ENCODE measurements around the gene PGM5.
A peak's percentile ranks its signal among the peaks of the same experiment; 100 is the strongest.

The PGM5 gene

DNA sequence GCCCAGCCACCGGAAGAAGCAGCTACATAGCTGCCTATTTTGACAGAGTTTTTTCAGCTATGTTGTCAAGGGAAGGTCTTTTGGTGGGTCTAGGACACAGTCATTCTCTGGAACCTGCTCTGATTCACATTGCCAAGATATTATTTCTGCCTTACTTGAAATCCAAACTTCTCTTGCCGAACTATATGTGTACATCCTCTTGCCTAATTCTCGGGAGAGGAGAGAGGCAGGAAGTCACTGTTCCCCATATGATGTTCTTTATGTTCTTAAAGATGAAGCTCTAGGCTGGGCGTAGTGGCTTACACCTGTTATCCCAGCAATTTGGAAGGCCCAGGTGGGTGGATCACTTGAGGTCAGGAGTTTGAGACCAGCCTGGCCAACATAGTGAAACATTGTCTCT is 175.7 kb downstream of the PGM5 start:
- no peak for DNase-seq (ENCODE audit: extremely low read depth in 1 of 2, low read depth in 1 of 2)

- no peak for DNase-seq (ENCODE audit: extremely low read depth in 1 of 2, low read depth in 1 of 2)
Measured at GRCh38 chr9:68533678-68534077, 177.3 kb downstream of the PGM5 start.

GRCh38 chr9:68536876-68537615 is 180.6 kb downstream of the PGM5 start:
- DNase-seq (ENCODE audit: extremely low read depth in 1 of 2, low read depth in 1 of 2) = no peak

DNA sequence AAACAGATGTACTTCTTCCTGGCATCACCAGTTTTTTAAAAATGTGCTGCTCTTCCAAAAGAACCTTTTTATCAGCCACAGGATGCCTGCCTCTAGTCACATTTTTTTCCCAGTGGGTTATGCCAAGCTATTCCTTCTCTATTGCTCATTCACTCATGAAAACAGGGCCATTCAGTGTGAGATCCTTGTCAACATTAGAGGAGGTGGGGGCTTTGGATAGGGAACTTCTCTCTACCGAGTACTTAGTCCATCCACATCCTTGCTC is 181.1 kb downstream of the PGM5 start:
- no peak for DNase-seq (ENCODE audit: extremely low read depth in 1 of 2, low read depth in 1 of 2)

DNA sequence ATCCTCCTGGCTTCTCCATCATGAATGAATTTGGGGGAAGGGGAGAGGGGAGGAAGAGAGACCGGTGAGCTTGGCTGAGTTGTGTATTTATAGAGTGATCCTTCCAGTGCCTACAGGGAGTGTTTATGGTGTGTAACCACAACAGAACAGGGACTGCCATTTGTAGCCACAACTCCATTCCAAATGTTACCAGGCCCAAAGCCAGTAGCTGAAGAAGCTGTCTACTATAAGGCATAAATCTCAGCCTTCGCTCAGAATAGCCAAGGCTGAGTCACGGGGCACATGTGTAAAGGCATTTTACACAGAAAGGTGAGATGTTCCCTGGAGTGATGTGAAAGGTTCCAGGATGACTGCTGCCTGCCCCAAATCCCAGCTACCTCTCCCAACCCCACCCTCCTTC is 181.8 kb downstream of the PGM5 start:
- DNase-seq (ENCODE audit: extremely low read depth in 1 of 2, low read depth in 1 of 2) = no peak

DNA sequence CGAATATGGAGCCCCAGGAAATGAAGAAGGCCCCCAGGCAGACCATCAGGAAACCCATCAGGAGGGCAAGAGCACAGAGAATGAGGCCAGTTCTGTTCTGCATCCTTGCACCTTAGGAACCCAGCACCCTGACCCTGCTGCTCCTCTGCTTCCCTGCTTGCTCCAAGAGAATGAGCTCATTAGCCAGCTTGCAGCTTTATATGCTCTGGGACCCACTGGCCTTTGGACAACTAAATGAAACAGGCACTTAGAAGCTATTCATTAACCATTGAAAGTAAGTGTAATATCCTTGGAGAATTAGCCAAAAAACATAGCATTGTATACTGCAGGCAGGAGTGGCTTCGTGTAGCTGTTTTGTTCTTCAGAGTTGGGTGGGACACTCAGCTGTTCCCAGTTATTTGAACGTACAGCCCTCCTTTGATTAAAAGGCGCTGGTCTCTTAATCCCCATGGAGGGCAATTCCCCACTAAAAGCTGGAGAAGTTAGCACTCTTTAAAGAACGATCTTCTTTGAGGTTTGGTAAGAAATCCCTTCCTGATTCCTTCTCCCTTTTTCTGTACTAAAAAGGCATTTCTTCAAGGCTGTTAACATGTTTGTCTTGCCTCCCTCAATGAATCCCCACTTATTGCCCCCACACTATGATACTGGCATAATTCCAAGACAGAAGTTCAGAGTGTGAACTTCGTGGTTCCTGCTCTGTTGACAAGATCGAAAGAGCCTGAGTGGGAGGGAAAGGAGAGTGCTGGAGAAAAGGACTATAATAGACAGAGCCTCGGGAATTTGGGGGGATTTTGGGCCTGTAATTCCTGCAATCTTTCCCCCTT is 184.5 kb downstream of the PGM5 start, which contains the start of gene TMEM252:
TSS of gene TMEM252 (minus strand) at position 172 of the 824 bp plus-strand sequence. CDS start at position 103, 69 bp downstream.
- DNase-seq (ENCODE audit: extremely low read depth in 1 of 2, low read depth in 1 of 2) = no peak

DNA sequence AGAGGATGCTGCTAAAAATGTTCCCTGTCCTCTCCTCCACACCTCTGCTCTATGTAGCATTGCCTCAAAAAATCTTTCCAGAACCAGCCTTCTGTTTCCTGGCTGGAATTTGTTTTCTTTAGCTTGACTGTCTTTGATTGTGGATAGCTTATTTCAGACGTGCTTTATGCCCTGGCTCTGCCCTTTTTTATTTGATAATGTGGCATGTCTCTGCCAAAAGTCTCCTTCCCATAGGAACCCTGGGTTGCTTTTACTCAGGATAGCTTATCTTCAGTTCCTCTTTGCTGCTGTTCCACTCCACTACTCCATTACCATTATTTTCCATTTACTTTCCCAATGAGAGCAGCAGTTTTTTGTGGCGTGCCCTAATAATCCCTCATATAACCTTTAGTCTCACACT is 185.2 kb downstream of the PGM5 start:
- no peak for DNase-seq (ENCODE audit: extremely low read depth in 1 of 2, low read depth in 1 of 2)

DNA sequence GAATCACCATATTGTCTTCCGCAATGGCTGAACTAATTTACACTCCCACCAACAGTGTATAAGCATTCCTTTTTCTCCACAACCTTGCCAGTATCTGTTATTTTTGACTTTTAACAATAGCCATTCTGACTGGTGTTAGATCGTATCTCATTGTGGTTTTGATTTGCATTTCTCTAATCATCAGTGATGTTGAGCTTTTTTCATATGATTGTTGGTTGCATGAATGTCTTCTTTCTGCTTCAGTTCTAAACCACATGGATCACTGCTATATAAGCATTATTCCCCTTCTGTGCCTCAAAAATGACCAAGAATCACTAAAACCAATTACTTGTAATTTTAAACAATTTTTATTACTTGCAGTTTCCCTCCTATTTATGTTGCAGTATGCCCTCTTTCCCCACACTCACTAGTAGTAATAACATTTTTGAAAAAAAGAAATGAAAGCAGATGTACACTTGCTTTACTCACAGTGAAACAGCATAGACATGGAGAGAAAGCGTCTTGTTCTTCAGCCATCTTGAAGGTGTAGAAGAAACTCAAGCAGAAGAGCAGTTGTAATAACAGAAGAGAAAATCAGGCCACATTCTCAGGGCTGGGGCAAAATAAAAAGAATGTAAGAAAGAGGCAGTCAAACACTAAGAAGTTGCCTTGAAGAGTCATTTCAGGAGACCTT is 188.8 kb downstream of the PGM5 start:
- no peak for DNase-seq (ENCODE audit: extremely low read depth in 1 of 2, low read depth in 1 of 2)

- no peak for DNase-seq (ENCODE audit: extremely low read depth in 1 of 2, low read depth in 1 of 2)
Measured at GRCh38 chr9:68546596-68547390, 190.4 kb downstream of the PGM5 start.

DNA sequence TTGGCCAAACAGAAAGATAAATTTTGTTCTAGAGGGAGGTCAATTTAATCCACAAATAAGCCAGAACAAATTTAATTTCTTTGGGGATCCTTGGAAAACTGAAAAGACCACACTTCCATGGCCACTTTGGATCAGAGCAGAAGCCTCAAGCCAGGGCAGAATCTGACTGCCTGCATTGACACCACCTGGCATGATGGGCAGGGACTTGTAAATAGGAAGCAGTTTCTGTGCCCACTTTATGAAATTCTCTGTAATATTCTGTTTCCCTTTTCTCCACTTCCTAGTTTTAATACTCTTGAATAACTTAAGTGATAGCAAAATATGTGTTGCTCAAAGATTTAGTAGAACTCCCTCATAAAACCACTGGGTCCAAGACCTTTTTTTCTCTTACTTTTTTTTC is 191.0 kb downstream of the PGM5 start:
- no peak for DNase-seq (ENCODE audit: extremely low read depth in 1 of 2, low read depth in 1 of 2)

DNA sequence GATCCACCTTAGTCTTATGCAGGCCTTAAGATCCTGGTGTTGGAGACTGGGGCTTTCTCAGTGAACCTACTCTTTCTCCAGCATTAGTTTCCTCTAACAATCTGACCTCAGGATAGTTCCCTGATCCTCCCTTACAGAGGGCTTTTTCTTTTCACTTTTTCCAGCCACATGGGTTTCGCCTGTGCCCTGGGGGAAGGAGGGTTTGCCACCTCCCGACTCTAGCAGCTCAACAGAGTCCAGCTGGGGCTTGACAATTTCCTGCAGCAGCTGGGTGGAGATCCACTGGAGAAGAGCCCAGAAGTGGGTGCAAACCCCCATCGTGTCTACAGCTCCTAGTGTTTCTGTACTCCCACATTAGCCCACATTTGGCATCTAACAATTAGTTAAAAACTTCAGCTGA is 191.8 kb downstream of the PGM5 start:
- DNase-seq (ENCODE audit: extremely low read depth in 1 of 2, low read depth in 1 of 2) = no peak

DNA sequence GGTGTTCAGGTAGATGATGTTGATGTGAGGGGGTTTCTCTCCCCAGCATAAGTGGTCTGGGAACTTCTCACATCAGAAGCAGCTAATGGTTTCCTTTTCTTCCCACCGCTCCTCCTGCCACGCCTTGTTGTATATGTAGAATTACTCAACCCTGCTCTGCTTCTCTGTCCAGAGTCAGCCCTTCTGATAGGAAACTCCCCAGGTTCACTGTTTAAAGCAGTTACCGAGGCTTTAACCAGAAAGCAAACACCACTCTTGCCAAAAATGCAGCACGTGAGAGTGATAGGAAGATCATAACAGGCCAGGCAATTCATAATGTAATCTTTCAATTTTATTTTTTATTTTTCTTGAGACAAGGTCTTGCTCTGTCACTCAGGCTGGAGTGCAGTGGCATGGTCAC is 194.8 kb downstream of the PGM5 start:
- no peak for DNase-seq (ENCODE audit: extremely low read depth in 1 of 2, low read depth in 1 of 2)

DNA sequence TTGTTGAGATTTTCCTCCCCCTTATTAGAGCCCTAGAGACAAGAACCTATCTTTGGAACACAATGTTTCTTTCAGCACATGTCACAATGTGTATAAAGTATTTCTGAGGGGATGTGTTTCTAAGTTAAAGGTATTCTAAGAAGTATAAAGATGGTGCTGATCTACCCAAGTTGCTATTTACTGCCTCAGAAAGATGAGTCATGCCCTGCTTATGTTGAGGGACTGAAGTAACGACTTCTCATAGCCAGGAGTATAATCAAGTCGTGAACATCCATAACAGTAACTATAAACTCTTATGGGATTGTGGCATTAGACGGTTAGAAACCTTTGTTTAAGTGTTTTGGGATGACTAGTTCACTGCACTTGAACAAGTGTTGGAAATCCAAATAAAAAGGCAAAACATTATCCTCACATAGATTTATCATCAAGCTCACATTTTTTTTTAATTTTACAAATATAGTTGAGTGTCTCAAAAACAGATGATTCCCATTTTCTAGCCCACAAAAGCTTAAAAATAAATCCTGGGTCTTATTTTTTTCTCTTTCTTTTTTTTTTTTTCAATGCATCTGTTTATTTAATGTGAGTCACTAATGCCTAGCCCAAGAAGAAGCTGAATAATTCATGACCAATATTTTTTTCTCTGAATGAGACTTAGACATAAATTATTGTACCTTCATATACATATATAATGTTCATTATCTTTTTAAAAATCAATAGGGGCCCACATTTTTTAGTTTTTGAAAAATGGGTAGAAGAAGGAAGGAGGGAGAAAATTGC is 196.5 kb downstream of the PGM5 start:
- no peak for DNase-seq (ENCODE audit: extremely low read depth in 1 of 2, low read depth in 1 of 2)

- no peak for DNase-seq (ENCODE audit: extremely low read depth in 1 of 2, low read depth in 1 of 2)
Measured at GRCh38 chr9:68555437-68556150, 199.2 kb downstream of the PGM5 start.

GRCh38 chr9:68558545-68558944 is 202.1 kb downstream of the PGM5 start:
- DNase-seq (ENCODE audit: extremely low read depth in 1 of 2, low read depth in 1 of 2) = no peak

- peak; percentile 13 to 38 for DNase-seq (ENCODE audit: extremely low read depth in 1 of 2, low read depth in 1 of 2)
Measured at GRCh38 chr9:68560071-68560844, 203.8 kb downstream of the PGM5 start.

DNA sequence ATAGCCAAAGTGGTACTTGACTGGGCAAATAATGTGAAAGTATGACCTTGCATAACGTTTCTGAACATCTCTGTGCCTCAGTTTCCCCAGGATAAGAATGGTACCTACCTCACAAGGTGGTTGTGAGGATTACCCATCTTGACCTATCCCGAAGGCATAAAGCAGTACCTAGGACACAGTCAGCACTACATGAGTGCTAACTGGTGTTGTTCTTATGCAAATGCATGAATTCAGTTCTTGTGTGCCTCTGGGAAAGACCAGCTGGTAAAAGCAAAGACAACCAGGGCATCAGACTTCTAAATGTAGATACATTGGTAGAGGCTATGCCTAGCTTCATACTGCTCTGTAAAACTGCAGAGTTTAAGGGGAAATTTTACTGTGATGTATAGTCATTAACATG is 206.1 kb downstream of the PGM5 start:
- DNase-seq (ENCODE audit: extremely low read depth in 1 of 2, low read depth in 1 of 2) = no peak

DNA sequence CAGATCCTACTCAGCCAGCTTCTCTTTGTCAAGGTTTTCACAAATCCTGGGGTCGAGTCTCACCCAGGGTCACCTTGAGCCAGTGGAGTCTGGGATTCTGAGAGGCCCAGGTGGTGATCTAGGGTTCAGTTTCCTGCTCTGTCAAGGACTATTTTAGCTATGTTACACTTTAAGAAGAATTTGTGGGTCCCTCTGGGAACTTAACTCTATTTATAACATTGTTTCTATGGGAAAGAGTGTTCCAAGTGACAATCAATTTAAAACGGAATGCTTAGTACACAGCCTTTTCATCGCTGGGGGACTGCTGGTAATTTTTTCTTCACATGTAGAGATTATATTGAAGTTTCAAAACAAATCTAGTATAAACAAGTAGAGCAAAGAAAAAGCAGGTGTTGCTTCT is 211.2 kb downstream of the PGM5 start:
- DNase-seq (ENCODE audit: extremely low read depth in 1 of 2, low read depth in 1 of 2) = no peak

DNA sequence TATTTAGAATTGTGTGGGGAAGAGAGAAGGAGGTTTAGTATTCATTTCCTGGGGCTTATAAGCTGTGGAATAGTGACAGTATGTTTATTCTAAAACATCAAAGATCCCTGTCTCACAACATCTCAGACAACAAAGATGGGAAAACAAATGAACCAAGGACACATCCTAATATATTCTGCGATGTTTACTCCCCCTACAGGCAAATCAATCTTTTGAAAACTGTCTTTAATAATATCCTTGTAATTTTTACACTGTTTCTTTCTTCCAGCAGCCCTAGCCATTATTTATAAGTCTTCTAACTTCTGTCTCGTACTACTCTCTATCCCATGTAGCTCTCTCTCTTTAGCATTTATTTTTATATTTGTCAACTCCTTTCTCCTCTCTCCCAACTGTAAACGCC is 217.7 kb downstream of the PGM5 start:
- DNase-seq (ENCODE audit: extremely low read depth in 1 of 2, low read depth in 1 of 2) = no peak
